Astrocyte of the cerebellum (primary cell): ENCODE measurements around the gene MSI2.

ENCODE experiments used
- DNase-seq: peaks from one replicate; pipeline ENCODE4 v3.0.0-alpha.2; 2011; ENCODE audit warnings: low read depth
- H3K4me3 ChIP-seq: 2 replicates; pipeline ENCODE4 v1.5.1; 2011; ENCODE audit warnings: mild to moderate bottlenecking, low read depth, low read length, moderate library complexity
- CTCF ChIP-seq: IDR thresholded peaks from 2 replicates; pipeline ENCODE4 v1.5.1; 2012; ENCODE audit warnings: low read length, low read depth, moderate library complexity, mild to moderate bottlenecking; ENCODE audit errors: missing control alignments
- in situ Hi-C: cut with HindIII; loops from 2 replicates; pipeline ENCODE4 v1.10.0; 2017; ENCODE audit warnings: low sequenced_read_pairs

Gene MSI2

GRCh38 chr17:57609125-57609877, 353.0 kb downstream of the MSI2 start:
- no peak for DNase-seq
- in situ Hi-C loops = no loop called here
- TF ChIP-seq CTCF = no peak
- no peak overlapping the region for H3K4me3 ChIP-seq

- in situ Hi-C loops = no loop called here
These were observed 353.6 kb downstream of the MSI2 start for GRCh38 chr17:57609878-57610270.

GRCh38 chr17:57612202-57613071, 356.1 kb downstream of the MSI2 start:
- no peak for TF ChIP-seq CTCF
- in situ Hi-C loops = no loop called here
- no peak for DNase-seq
- no peak overlapping the region for H3K4me3 ChIP-seq

More at GRCh38 chr17:57609878-57610270, 353.6 kb downstream of the MSI2 start:
- DNase-seq = no peak
- H3K4me3 ChIP-seq = no peak overlapping the region
- TF ChIP-seq CTCF = no peak

GRCh38 chr17:57614742-57615141, 358.4 kb downstream of the MSI2 start:
- no peak for DNase-seq
- no peak for TF ChIP-seq CTCF
- no peak overlapping the region for H3K4me3 ChIP-seq
- in situ Hi-C loops = no loop called here

DNA sequence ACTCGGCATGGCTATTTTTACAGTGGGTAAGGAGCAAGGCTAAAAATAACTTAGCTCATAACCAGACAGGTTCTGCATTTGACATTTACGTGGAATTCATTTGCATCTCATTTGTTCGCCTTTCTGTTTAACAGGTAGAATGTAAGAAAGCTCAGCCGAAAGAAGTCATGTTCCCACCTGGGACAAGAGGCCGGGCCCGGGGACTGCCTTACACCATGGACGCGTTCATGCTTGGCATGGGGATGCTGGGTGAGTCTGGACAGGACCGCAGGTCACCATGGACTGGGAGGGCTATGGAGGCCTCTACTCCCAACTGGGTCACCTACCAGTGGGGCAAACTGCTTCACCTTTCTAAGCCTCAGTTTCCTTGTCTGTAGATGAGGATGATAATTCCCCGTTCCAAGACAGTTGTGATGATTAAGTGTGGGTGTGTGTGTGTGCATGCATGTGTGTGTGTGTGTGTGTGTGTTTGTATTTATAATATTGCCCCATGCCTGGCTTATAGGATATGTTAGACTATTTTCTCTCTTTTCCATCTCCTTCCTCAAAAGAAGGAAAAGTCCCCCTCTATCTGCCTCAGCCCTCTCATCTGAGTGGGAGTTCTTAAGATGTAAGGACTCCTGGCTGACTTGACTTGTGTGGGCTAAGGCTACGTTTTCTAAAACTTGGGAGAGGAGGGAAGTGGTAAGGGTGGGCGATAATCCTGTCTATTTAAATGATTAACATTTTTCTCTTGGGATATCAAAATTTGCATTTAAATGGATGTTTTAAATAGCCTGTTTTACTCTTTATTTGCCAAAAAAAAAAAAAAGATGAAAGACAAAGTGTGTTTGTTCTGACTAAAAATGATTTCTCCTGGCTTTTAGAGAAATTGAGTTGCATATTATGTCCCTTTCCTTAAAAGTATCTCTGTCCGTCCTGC, 359.8 kb downstream of the MSI2 start:
- in situ Hi-C loops = no loop called here
- DNase-seq = no peak

More for the DNA sequence above, 359.8 kb downstream of the MSI2 start:
- no peak overlapping the region for H3K4me3 ChIP-seq
- TF ChIP-seq CTCF = no peak
